Activated CD4-positive, CD25-positive, alpha-beta regulatory T cell (primary cell): ENCODE data around the gene KRT40.

Experiments used
- DNase-seq, 4 experiments: peaks; one replicate each; lab custom pipeline; 2025; lab: John Stamatoyannopoulos, UW

Gene KRT40

DNA sequence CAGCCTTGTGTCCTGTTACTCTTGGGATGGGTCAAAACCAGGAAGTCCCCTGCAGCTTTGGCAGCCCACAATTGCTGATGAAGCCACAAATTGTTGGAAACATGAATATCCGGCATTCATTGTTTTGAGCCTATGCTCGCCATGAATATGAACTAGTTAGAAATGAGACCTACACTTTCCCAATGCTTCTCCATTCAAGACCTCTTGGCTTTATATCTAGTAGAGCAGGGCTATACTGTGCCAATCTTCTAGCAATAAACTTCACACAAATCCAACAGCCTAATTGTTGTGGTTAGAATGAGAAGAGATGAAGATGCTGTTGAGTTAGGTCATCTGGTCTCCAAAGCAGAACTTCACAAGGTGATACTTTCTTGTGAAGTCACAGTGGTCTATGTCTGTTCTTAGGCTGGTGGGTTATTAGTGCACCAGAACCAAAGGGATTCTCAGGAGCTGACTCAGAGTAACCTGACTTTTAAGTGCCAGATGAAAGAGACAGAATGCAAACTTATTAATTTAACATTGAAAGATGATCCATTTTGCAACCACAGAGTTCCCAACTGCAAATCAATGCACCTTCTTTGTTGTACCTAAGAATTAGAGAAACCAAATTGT is 33.0 kb downstream of the KRT40 start:
- DNase-seq: no peak

DNA sequence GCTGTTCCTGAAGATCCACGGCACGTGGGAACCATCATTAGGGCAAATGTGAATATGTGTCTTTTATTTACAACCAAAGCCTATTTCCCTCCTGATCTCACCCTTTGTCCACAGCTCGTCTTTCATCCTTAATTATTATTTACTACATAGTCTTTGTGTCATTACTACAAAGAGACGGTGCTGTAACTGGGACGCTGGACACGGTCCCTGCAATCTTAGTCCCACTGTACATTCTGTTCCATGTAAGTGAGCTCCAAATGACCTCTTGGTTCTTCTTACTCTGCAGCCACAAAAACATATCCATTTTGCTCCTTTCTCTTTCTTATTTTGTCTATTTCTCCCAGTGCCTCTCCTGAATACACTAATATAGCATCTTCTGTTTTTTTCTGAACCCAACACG is 34.0 kb downstream of the KRT40 start:
- no peak for DNase-seq

DNA sequence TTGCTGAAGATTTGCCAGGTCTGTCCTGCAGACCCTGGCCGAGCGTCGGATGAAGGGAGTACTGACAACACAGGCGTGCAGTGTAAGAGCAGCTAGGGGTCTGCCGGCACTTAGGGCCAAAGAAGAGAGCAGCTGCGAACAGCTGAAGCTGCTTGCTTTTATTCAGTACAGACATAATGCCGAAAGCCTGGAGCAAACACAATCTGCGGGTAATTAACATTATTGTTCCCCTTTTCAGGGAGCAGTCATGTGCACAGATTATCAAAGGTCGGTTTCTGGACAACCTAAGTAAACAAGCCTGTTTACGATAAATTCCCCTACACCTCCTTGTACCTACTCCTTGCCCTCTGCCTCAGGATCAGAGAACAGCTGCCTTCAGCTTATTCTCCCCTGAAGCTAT is 34.7 kb downstream of the KRT40 start:
- DNase-seq: no peak

DNA sequence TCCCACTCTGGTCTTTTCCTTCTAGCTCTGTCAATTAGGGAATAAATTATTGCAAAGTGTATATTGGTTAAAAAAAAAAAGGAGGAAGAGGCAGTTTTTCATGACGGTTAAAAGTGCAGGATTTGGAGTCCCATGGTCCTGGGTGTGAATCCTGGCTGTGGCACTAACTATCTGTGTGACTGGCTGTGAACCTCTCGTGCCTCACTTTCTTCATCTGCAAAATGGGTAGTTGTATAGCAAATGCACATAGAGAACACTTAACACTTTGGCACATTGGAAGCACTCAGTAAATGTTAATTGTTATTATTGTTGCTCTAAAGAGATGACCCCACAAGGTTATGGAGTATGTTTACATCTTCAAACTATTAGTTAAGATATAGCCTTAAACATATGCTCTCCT is 36.2 kb downstream of the KRT40 start:
- DNase-seq: no peak

DNA sequence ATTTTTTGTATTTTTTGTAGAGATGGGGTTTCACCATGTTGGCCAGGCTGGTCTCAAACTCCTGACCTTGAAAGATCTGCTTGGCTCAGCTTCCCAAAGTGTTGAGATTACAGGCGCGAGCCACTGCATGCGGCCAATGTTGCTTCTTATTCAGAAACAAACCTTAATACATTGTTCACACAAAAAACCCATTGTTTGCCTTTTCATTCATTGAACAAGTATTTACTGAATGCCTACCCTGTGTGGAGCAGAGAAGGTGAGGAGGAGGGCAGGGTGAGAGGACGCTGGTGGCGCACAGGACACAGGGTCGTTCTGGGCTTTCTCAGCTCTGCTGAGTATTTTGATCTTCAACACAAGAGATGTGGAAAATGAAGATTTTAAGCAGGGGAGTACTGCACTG is 38.7 kb downstream of the KRT40 start:
- DNase-seq: no peak

DNA sequence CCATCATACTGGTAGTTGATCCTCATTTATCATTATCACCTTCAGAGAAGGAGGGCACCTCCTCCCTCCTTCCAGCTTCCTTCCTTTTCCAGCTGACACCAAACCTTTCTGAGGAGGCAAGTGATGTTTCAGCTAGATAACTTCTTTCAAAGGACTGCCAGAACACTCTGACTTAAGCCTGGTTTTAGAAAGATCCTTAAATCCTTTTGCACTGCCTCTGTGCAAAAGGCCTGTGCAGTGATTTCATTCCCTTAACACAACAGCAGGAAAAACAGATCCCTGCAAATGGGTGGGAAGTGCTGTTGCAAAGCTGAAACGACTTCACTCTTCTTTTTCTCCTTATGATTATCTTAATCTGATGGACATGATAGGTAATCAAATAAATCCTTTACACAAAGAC is 39.6 kb downstream of the KRT40 start:
- DNase-seq: no peak

DNA sequence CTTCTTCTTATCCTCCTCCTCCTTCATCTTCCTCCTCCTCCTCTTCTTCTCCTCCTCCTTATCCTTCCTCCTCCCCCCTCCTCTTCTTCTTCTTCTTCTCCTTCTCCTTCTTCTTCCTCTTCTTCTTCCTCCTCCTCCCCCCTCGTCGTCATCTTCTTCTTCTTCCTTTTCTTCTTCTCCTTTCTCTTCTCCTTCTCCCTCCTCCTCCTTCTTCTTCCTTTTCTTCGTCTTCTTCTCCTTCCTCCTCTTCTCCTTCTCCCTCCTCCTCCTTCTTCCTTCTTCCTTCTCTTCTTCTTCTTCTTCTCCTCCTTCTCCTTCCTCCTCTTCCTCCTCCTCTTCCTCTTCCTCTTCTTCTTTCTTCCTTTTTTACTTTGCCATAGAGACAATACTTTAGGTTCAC is 41.6 kb downstream of the KRT40 start:
- no peak for DNase-seq

DNA sequence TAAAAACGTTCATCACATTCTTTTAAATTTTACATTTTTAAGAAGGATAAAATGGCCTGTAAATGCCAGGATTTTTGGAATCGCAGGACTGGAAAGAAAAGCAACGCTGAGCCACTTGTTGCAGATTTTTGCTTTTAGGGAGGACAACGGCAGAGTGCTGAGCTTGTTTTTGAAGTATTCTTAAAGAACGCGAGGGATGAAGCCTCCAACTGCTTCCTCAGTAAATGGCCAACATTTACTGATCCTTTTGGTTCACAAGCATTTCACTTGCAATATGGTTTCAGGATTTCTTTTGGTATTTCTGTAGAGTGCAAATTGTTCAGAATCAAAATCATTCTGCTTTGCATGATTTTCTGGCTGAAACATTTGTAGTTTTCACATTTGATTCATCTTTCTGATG is 43.9 kb downstream of the KRT40 start:
- no peak for DNase-seq

DNA sequence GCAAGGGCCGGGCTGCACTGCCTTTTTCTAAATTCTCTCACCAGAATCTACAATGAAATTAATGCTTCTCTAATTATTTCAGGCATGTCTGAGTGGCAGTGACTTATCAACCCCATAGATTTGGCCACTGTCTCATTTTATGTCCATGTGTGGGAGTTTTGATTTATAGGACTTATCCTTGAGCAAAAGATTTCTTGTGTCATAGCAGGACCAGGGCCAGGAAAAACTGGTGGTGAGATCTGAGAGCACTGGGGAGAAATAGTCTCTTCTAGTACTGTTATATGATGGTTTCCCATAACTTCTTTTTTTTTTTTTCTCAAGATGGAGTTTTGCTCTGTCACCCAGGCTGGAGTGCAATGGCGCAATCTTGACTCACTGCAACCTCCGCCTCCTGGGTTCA is 45.1 kb downstream of the KRT40 start:
- DNase-seq: no peak

DNA sequence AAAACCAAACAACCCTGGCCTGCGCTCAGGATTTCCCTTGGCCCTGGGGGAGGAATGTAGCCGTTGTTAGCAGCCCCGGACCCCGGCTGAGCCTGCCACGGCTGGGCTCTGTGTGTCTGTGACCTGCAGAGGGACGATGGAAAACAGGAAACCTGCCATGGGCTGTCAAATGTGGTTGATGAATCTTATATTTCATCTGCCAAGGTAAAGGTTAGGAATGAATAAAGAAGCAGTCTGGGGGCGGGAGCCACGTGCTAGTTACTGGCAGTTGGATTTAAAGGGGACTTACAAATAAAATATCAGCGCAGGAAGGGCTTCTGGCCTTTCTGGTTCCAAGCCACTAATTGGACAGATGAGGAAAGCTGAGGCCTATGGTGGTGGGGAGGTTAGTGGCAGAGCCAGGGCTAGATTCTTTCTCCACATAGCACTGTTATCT is 46.7 kb downstream of the KRT40 start, which contains the start of gene KRT23:
Gene KRT23, minus strand, starts transcription at position 263 of the 436 bp plus-strand sequence. CDS start 1,043 bp downstream, outside the sequence.
- no peak for DNase-seq

DNA sequence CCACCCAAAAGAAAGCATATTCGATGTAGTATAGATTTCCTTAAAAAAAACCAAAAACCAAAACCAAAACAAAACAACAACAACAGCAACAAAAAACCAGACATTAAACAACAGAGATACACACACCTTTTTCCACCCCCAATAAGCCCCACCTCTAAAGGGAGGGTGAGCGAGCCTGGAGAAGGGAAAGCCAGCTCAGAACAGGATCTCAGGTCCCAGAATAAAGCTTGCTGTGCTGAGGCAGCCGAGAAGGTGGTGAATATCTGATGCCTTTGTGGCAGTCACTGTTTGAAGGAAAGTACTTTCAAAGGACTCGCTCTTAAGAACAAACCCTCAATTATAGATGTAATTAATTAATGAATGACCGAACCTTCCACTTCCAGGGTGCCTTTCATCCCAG is 47.1 kb downstream of the KRT40 start:
- no peak for DNase-seq

DNA sequence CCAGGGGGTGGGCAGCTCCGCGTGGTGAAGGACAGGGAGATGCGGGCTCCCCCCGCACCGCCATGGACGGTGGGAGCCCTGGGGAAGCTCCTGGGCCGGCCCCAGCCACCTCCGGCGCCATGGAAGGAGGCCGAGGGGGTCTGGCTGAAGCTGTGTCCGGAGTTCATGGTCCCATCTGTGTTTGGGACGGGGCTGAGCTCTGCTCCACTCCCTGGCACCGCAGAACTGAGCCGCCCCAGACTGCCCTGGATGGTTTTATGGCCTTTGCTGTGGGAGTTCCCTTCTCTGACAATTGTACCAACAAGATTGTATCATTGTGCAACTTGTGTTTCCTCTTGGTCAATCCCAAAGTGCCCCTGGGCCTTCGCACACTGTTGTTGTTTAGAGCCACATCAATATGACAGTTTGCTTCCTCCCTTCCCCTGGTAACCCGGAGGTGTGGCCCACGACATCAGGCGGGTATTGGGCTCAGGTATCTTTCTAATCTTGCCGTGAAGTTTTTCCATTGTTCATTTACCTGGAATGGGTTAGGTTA is 47.6 kb downstream of the KRT40 start:
- DNase-seq: no peak

DNA sequence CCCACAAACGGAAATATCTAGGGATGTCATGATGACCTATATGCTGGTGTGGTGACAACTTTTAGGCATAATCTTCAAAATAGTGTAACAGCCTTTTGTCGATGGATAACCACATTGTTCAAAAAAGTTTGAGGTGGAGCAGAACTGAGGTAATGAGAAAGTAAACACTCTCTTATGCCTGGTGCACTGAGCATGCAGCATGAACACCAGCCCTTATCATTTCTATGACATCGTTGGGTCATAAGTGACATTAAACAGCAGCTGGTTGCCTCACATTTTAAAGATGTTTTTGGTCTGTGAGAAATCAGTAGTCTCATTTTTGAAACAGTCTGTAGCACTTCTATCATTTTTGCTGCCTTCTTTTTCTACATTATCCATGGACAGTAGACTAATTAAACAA is 48.5 kb downstream of the KRT40 start:
- no peak for DNase-seq

DNA sequence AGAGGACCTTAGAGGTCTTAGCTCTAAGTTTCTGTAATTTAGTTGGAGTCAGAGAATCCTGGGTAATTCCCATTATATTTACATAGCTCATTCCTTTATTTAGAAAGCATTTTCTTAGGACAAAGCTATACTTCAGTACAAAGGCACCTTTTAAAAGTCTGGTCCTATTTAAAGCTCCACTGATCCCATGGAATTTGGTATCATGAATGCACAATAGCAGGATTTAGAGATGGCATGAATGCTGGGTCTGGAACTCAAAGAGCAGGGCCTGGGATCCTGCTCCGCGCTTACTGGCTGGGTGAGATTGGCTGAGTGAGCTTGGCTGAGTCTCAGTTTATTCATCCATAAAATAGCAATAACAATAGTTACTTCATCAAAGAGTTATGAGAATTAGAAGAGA is 51.5 kb downstream of the KRT40 start:
- DNase-seq: no peak

DNA sequence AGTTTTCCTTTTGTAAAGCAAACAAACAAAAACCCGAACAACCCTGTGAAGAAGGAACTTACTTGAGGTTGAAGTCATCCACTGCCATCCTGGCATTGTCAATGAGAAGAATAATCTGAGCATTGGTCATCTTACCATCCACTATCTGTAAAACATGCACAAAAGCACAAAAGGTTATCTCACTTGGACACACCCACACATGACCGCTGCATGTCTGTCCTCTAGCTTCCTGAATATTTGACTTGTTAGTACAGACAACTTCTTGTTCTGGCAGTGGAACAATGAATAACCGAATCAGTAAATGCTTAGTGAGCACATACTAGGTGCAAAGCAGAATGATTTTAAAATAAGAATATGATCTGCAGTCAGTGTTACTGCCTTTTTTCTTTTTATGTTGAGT is 52.8 kb downstream of the KRT40 start:
- no peak for DNase-seq
